ENCODE measurements around the gene FOXP2.
"Not testable (repeated sequence)": the region's sequence is repeated elsewhere in the genome, so short reads cannot be mapped to it uniquely, and the experiment has no call there.

FOXP2 gene

GRCh38 chr7:114502454-114503254 is 88.0 kb downstream of the FOXP2 start:
- DNase-seq (ENCODE audit: low read depth in 2 of 2) = no peak

GRCh38 chr7:114504586-114504985 is 90.0 kb downstream of the FOXP2 start:
- DNase-seq (ENCODE audit: low read depth in 2 of 2) = no peak

- no peak for DNase-seq (ENCODE audit: low read depth in 2 of 2)
Observed at GRCh38 chr7:114507381-114507780, 92.8 kb downstream of the FOXP2 start.

GRCh38 chr7:114508086-114508485 is 93.5 kb downstream of the FOXP2 start:
- no peak for DNase-seq (ENCODE audit: low read depth in 2 of 2)

GRCh38 chr7:114510824-114511223 is 96.2 kb downstream of the FOXP2 start:
- not testable (repeated sequence) for DNase-seq (ENCODE audit: low read depth in 2 of 2)

GRCh38 chr7:114519240-114519639 is 104.6 kb downstream of the FOXP2 start:
- no peak for DNase-seq (ENCODE audit: low read depth in 2 of 2)

- no peak for DNase-seq (ENCODE audit: low read depth in 2 of 2)
Observed at GRCh38 chr7:114522081-114522480, 107.5 kb downstream of the FOXP2 start.

GRCh38 chr7:114527589-114527988 is 113.0 kb downstream of the FOXP2 start:
- DNase-seq (ENCODE audit: low read depth in 2 of 2) = no peak

- no peak for DNase-seq (ENCODE audit: low read depth in 2 of 2)
Observed at GRCh38 chr7:114530057-114530611, 115.5 kb downstream of the FOXP2 start.

GRCh38 chr7:114531326-114531725 is 116.7 kb downstream of the FOXP2 start:
- DNase-seq (ENCODE audit: low read depth in 2 of 2) = no peak

GRCh38 chr7:114533131-114533530 is 118.5 kb downstream of the FOXP2 start:
- DNase-seq (ENCODE audit: low read depth in 2 of 2) = no peak

GRCh38 chr7:114534953-114535352 is 120.3 kb downstream of the FOXP2 start:
- DNase-seq (ENCODE audit: low read depth in 2 of 2) = no peak

GRCh38 chr7:114539575-114539974 is 125.0 kb downstream of the FOXP2 start:
- no peak for DNase-seq (ENCODE audit: low read depth in 2 of 2)

- no peak for DNase-seq (ENCODE audit: low read depth in 2 of 2)
Observed at GRCh38 chr7:114540291-114540690, 125.7 kb downstream of the FOXP2 start.

GRCh38 chr7:114547346-114547745 is 132.7 kb downstream of the FOXP2 start:
- DNase-seq (ENCODE audit: low read depth in 2 of 2) = not testable (repeated sequence)

- no peak for DNase-seq (ENCODE audit: low read depth in 2 of 2)
Observed at GRCh38 chr7:114548081-114548980, 133.7 kb downstream of the FOXP2 start.

- no peak for DNase-seq (ENCODE audit: low read depth in 2 of 2)
Observed at GRCh38 chr7:114554781-114555537, 140.3 kb downstream of the FOXP2 start.

GRCh38 chr7:114567416-114567815 is 152.8 kb downstream of the FOXP2 start:
- no peak for DNase-seq (ENCODE audit: low read depth in 2 of 2)

GRCh38 chr7:114569220-114569619 is 154.6 kb downstream of the FOXP2 start:
- DNase-seq (ENCODE audit: low read depth in 2 of 2) = no peak

GRCh38 chr7:114574384-114574783 is 159.8 kb downstream of the FOXP2 start:
- DNase-seq (ENCODE audit: low read depth in 2 of 2) = no peak

- DNase-seq (ENCODE audit: low read depth in 2 of 2) = no peak
Observed at GRCh38 chr7:114575098-114575497, 160.5 kb downstream of the FOXP2 start.

GRCh38 chr7:114580963-114581362 is 166.3 kb downstream of the FOXP2 start:
- DNase-seq (ENCODE audit: low read depth in 2 of 2) = not testable (repeated sequence)

Measured in stimulated activated CD8-positive, alpha-beta memory T cell treated with anti-CD3 and anti-CD28 coated beads, Interleukin-15, amount 100 ng/mL, for 48 hours (primary cell).